Activated CD4-positive, alpha-beta T cell treated with anti-CD3 and anti-CD28 coated beads for 24 hours (primary cell): ENCODE data around the gene KAT7.

Experiments
- DNase-seq, 2 donors: peaks; one replicate each; pipeline ENCODE4 v3.0.0-alpha.2; 2020; ENCODE audit warnings: low read depth in 2 of 2

KAT7 gene

DNA sequence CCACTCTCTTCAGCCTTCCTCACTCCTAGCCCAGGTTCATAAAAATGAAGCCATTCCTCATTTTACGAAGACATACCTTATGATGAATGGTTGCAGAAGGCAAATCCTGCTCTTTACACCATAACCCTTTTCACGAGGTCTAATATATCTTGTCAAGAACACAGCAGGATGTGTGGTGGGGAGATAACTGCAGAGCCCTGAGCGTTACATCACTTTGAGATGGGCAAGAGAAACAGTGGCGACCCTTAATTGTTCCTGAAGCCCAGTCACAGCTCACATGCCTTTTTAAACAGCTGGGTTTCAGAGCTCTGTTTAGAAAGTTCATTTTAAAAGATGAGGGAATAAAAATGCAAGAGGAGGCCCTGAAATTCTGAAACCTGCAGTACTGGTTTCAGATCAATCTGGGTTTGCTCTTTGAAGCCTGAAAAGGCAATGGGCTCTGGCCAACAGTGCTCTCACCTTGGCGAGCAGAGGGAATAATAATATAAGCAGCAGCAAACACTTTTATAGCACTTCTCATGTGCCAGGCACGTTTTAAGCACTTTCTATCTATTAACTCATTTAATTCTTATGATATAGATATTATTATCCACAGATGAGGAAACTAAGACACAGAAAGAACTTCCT, 27.4 kb upstream of the KAT7 start:
- no peak for DNase-seq

DNA sequence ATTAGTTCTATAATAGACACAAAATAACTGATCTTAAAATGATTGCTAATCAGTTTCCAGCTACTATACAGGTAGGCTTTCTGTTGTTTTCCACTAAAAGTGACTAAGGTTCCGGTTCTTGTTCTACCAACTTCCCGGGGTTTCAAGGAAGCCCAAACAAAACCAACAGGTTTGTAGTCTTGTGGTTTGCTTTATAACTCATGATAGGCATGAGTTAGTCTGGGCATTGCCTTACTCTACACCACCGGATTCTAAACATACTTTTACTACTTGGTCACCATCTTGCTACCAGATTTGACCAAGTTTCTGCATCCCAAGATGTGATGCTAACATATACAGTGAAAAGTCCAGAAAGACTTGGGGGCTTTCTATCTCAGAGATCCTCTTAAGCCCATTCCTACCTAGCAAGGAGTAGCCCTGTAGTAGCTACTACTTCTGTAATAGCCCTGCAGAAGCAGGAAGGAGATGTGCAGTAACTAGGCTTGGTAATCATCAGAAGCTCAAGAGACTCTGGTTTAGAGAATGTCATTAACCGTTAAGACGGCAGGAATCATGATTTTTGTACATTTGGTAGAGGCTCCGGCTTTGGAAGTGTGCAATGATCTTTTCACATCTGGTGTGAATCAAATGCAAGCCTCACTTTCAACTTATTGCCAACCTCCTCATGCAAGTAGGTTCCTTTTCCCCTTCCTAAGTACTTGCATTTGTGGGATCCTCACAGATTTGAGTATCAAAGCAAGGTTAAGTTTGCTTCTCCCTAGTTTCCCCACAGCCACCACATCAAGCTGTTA, 26.1 kb upstream of the KAT7 start:
- no peak for DNase-seq

DNA sequence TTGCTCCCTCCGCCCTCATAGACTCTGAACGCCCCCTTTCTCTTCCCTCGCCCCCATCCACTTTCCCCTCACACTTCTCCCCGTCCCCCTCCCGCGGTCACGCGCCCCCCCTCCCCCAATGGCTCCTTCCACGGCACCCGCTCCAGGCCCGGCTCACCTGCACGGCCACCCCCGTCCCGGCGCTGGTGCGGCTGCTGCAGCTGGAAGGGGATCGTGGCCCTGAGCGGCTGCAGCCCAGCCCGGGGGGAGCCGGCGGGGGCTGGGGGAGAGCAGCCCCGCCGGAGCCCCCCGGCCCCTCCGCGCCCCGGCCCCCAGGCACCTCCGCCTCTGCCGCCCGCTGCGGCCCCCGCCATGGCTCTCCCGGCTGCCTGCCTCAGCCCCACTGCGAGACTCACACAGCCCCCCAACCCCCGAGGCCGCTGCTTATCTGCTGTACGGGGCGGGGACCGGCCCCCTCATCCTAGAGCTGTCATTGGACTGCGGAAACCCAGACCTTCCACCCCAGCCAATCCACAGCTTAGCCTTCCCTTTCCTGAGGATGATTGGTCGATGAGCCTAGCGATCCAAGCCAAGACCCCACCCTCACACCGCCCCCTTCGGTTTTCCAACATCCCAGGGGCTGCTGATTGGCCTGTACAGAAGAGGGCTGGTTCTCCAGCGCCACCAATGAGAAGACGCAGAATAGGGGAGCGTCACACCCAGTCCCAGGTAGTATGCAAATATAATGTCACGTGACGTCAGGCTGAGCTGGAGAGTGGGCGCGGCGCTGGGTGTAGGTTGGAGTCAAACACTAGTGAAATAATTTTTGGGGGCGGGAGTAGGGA, 24.5 kb upstream of the KAT7 start, which contains the start of gene FAM117A:
TSS of gene FAM117A (minus strand) at position 397 of the 824 bp plus-strand sequence. CDS start at position 353, 44 bp downstream.
- peak; percentile 90 for DNase-seq

DNA sequence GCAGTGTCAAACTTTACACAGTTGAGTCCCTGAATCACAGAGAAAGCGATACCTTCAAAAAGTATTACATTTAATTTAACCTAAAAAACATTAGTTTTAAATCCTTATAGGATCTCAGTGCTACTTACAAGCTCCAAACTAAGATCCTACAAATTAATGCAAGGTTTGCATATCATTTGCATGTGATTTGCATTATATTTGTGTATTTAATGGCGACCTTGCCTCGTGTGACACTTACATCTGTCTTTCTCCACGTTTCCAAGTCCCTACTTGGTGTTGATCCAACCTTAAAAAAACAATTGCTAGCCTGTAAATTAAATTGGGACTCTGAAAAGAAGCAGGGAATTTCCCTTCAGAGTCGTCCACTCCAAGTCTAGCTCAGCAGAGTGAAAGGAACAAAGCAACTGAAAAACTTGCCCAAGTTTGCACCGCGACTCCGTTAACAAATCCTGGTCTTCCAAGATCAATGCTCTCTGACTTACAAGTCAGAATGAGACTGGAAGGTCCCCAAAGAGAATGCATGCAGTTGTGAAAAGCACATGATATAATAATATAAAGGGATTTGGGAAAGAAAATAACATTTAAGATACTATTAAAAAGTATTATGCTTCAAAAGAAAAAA, 23.8 kb upstream of the KAT7 start:
- no peak for DNase-seq

DNA sequence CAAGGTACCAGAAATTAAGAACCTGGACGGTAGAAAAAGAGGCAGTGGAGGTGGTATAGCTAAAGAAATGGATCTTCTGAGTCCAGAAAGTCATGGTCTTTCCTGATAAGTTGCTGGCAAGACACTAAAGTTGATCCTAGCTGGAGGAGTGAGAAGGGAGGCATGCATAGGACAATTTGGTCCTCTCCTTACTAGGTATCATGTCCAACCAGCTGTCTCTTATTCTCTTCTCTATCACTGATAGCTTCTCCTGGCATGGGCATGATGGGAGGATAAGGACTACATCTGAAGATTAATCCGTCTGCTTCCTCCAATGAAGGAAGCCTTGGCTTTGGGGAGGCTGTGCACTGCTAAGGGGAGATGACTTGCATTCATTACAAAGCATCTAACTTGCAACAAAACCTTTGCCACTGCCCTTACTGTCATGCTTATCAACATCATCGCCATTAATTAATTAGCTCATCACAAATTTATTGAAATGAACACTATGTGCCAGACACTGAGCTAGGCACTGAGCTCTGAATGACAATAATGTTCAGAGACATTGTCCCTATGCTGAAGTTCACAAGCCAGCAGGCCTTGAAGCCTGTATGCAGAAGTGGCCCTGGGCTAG, 21.5 kb upstream of the KAT7 start:
- DNase-seq = no peak

DNA sequence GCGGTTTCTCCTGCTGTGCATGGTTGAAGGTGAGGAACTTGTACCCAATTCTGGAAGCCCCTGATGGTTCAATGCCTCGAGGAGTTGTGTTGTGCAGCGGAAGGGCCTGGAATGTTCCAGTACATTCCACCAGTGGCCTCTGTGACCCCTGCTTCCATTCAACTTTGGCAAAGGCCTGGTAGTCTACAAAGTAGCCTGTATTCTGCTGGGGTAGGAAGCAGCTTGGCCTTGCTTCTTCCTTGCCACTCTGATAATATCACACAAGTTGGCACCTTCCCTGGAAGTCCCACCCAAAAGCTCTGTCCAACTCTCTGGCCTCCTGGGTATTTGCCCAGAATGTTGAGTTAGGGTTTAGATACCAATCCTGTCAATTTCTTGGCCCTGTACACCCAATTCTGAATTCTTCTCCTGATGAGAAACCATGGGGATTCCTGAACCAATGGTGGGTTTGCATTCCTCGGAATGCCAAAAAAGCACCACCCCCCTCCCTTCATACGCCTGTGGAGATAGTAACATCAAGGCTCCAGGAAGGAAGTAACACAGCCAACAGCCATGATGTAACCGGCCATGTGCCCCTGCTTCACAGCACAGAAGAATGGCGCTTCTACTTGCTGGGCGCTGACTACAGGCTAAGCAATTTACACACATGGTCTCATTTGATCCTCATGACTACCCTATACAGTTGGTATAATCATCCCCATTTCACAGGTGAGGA, 12.8 kb upstream of the KAT7 start:
- DNase-seq = no peak

DNA sequence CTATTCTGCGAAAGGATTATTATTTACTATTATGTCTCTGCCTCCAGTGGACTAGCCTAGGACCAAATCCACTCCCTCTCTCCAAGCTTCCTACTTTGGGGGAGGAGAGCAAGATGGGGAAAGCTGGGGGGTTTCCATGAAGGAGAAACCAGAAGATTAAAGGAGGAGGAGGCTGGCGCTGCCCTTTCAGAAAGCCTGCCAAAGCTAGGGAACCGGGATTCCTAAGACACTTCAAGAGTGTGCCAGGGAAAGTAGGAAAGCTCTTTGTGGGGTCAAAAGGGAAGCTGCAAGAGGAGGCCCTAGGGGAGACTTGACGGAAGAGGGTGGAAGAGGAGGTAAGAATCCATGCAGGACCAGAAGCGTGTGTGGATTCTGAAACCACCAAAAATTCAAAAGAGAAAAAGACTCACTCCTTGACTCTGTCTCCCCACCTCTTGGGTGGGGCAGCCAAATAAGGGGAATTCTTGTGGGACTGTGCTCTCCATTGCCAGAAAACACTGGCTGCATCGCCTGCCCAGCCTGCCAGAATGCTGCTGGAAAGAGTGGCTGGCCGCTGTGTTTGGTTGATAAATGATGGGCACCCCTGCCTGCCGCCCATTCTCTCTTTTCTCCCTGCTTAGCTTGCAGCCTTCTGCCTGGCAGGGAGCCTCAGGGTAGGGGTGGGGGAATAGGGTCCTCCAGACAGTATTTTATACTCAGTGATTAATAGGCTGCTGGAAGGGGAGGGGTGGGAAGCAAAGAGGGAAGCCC, 11.8 kb upstream of the KAT7 start:
- no peak for DNase-seq

DNA sequence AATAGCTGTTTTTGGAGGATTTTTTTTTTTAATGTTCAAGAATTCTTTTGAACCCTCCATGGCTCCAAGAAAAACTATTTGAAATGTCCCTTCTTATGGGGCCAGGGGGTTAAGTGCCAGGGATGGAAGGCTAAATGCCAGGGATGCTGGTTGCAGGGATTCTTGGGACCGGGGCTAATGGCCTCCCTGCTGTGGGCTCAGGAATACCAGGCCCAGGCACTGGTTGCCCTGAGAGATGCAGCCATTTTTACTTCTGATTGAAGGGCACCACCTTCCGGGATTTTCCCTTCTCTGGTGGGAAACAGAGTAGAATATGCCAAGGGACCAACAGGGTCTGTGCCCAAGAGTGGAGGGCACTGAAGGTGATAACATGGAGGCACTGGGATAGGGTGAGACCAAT, 10.9 kb upstream of the KAT7 start:
- no peak for DNase-seq

DNA sequence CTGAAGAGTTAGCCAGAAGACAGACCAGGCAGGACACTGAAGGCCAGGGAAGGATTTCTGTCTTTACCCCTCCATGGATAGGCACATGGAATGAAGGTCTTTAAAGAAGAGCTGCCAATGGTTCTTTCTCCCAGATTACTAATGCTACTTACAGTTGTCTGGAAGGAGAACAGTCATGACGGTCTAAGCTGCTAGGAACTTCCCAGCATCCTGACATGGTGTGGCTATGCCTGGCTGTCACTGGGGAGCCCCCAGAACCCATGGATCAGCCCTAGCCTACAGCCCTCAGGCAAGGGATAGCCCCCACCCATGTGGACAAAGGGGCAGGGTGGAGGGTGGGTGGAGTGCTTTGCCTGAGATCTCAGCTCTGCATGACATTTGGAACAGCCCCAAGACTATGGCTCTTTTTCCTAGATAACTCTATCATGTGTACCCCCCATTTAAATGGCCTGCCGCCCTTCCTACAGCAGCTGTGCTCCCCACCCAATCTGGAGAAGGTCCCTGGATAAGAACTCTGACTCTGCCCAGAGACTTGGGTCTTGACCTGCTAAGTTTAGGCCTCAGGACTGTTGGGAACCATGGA, 9.2 kb upstream of the KAT7 start:
- DNase-seq = no peak

DNA sequence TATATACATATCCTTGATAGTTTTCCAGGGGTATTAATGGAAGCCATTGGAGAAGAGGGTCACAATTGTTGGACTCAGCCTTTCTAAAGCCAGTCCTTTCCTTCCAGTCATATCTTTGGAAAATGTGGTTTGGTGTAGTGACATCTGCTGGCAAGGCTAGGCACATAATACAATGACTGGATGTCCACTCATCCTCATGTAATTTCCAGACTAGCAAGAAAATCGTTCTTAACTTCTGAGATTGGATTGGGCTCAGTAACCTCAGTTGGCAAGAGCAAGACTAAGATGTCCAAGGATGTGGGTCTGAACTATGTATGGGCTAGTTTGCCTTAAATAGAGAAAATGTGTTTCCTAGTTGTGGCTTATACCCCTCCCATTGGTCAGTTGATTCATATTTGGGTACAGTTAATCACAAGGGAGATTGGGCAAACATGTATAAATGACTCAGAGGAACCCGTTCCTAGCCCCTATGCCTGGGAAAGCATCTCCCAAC, 8.7 kb upstream of the KAT7 start:
- no peak for DNase-seq

DNA sequence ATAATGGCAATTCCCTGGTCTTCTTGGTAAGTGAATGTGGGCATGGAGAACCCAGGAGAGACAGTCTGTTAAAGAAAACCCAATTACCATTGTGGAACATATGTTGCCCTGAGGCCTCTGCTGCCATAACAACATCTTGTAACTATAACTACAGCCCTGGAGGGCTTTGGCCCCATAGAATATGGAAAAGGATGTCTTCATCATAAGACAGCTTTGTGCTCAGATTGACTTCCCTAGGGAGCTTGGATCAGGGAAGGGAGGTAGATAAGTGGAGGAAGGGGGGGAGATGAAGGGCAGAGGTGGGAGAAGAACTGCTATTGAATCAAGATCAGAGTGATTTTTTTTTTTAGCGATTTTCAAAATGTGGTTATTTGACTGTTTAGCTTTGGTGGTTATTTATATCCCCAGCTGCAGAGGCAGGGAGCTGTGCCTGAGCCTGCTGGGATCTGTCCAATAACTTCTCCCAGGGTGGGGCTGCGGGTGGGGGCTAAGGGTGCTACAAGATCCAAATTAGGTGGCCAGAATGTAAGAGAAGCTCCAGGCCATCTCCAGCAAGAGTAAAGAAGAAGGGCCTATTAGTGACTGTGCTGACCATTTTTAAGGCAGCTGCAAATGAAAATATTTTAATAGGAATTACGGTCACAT, 5.3 kb upstream of the KAT7 start:
- no peak for DNase-seq

DNA sequence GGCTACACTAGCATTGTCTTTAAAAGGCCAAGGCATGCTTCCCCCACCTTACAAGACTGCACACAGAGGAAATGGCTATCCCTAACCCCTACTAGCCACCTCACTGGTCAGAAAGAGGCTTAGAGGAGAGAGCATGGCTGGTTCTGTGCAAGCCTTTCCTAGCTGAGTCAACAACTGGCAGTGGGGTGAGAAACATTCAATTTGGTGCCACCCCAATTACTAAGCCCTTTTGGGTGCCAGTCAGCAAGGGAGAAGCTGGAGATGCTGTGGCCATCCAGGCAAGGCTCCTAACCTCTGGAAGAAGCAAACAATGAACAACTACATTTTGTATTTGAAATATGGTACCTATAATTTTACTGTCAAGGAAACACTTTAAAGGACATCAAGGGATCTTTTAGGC, 4.7 kb upstream of the KAT7 start:
- no peak for DNase-seq

DNA sequence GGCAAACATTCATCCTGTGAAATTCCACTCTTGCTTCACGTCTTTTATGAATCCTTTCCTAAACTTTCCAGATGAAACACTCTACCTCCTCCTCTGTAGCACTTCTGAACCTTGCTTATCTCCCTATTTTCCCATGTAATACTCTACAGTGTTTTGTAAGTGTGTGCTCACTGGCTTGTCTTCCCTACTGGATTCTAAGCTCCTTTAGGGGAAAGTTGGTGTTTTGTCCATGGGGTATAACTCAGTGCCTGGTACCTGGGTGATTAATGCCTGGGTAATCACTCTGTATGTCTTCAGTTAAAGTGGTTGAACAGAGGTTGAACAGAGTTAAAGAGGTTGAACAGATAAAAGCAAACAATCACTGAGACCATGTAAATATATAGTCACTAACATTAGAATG, 3.8 kb upstream of the KAT7 start:
- no peak for DNase-seq

DNA sequence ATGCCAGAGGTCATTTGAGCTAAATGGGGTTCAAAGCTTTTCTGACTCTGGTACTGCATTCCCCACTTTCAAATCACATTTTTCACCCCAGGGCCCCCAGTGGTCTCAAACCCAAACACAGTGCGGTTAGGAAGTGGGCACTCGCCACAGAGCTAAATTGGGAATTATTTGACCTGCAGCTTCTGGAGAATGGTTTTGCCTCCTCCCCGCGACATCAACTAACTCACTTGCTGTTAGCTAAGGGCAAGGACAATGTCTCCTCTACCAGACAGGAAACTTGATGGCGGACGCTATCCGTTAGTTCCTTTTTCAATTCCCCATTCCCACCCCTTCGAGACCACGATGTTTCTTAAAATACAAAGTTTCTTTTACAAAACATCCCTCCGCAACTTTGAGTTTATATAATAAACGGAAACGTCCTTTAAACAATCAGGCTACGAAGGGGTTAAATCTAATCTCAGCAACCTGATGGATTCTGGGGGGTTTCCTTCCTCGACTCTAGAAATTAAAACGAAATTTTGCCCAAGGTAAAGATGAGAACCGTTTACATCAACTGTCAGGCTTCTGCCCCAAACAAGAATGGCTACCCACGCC, 500 bp upstream of the KAT7 start:
- no peak for DNase-seq

DNA sequence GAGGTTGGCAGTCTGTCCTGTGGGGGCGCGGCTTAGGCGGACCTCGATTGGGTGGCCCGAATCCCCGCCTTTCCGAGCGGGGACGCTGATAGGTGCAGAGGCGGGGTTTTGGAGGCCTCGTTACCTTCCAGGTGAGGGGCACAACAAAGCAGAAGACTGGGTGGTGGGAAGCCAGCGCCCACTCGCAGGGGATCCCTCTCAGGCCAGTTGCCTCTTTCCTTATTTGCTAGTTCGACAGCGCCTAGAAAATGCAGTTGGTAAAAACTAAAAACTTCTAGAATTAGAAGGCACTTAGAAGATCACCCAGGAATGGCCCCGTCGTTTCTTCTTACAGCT, 730 bp downstream of the KAT7 start:
- DNase-seq = no peak

DNA sequence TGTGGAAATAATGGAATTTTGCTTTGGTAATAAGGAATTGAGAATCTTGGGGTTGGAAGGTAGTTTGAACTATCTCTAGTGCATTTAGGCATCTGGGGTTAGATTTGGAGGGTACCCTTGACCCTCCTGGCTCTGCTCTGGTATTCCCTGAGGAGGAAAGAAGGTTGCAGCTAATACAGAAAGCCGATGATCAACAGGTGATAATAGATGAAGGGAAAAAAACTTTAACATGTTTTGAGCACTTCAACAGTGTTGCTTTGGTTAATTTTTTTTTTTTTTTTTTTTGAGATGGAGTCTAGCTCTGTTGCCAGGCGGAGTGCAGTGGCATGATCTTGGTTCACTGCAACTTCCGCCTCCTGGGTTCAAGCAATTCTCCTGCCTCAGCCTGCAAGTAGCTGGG, 4.8 kb downstream of the KAT7 start:
- no peak for DNase-seq

DNA sequence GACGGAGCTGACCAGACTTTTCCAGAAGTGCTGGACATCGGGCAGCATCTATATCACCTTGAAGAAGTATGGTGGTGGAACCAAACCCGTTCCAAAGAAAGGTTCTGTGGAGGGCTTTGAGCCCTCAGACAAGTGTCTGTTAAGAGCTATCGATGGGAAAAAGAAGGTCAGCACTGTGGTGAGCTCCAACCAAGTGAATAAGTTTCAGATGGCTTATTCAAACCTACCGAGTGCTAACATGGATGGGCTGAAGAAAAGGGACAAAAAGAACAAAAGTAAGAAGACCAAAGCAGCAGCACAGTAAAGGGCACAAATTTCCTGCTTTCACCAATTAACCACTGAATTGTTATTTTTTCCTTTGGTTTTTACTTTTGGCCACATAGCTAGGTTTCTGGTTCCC, 6.9 kb downstream of the KAT7 start:
- no peak for DNase-seq

DNA sequence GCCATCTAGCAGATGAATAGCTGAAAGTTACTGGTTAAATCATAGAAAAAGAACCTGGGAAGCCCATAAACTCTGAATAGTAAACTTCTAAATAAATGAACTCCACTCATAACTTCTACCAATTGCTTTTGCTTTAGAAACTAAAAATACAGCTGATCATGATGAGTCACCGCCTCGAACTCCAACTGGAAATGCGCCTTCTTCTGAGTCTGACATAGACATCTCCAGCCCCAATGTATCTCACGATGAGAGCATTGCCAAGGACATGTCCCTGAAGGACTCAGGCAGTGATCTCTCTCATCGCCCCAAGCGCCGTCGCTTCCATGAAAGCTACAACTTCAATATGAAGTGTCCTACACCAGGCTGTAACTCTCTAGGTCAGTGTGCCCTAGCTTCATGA, 9.7 kb downstream of the KAT7 start:
- no peak for DNase-seq

DNA sequence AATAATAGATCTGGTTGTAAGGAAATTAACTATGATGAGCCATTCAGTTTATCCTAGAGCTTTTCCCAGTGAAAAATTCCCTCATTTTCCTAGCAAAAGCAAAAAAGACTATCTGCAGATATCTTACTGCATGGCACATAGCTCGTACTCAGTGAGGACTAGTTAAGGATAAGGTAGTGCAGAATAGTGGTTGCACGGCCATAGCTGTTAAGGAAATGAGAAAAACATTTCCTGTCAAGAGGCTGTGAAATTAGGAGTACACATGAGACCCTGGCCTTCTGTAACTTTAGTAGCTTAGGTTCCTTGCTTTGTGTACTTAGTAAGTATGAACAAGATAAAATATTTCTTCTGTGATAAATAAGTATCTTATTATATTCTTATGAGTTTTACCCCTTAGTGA, 10.3 kb downstream of the KAT7 start:
- no peak for DNase-seq
